Esophagus muscularis mucosa (tissue), 4 donors: ENCODE measurements around the gene BSN.

ENCODE experiments used
- EP300 ChIP-seq: sonication (generic); formaldehyde crosslinking; IDR thresholded peaks from one replicate; pipeline ENCODE4 v1.6.1; 2017; ENCODE audit warnings: antibody characterized with exemption
- POLR2A ChIP-seq: fragments of 450-650 bp; IDR thresholded peaks from one replicate; pipeline ENCODE4 v1.6.1; 2017; ENCODE audit warnings: antibody characterized with exemption, moderate library complexity, mild to moderate bottlenecking, low read depth
- POLR2AphosphoS5 ChIP-seq, 2 donors: sonication (generic); formaldehyde crosslinking; IDR thresholded peaks; one replicate each; pipeline ENCODE4 v1.6.1; 2017; ENCODE audit warnings: antibody characterized with exemption in 2 of 2
- TF ChIP-seq, protein P1 (sequence below), 3 experiments: fragments of 200-600 bp in 2 of 3; fragments of 450-650 bp in 1 of 3; sonication (generic) in 2 of 3; IDR thresholded peaks; one replicate each; pipeline ENCODE4 v1.5.1; 2017 to 2019; ENCODE audit warnings: antibody characterized with exemption in 3 of 3, mild to moderate bottlenecking in 2 of 3, moderate library complexity in 1 of 3

DNA sequence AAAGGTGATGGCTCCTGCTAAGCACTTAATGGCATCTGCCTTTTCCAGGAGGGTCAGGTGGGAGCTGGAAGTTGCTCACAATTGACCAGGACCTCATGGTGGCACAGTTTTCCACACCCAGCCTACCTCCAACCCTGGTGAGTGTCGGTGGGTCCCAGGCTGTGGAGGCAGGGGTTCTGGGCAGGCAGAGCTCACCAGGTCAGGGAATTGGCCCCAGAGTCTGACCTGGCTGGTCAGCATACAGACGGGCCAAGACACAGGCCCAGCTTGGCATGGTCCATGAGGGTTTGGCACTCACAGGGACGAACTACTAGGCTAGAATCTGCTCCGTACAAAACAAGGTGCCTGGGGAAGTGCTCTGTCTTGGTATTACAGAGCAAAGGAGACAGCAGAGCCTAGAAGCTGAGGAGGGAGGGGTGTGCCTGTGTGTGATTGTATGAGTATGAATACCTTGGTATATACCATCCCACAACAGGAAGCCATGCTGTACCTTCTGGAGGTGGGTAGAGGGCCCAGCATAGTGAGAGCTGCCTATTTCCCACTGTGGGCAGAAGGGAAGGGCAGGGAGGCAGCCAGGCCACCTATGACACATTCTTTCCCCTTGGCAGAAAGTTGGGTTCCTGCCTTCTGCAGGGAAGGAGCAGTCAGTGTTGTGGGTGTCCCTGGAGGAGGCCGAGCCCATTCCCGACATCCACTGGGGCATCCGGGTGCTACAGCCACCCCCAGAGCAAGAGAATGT lies 126.4 kb downstream of the BSN start:
- TF ChIP-seq EP300 (no peak), POLR2AphosphoS5 (IDR thresholded peaks at IDR 0.05) (no peak), POLR2A (no peak)
- TF ChIP-seq, protein P1, sequence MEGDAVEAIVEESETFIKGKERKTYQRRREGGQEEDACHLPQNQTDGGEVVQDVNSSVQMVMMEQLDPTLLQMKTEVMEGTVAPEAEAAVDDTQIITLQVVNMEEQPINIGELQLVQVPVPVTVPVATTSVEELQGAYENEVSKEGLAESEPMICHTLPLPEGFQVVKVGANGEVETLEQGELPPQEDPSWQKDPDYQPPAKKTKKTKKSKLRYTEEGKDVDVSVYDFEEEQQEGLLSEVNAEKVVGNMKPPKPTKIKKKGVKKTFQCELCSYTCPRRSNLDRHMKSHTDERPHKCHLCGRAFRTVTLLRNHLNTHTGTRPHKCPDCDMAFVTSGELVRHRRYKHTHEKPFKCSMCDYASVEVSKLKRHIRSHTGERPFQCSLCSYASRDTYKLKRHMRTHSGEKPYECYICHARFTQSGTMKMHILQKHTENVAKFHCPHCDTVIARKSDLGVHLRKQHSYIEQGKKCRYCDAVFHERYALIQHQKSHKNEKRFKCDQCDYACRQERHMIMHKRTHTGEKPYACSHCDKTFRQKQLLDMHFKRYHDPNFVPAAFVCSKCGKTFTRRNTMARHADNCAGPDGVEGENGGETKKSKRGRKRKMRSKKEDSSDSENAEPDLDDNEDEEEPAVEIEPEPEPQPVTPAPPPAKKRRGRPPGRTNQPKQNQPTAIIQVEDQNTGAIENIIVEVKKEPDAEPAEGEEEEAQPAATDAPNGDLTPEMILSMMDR (IDR thresholded peaks at IDR 0.05): no peak
